Progenitor cell of endocrine pancreas (in vitro differentiated cells): ENCODE measurements around the gene PLCXD1. TPM values are rescaled to one million over a fixed set of nuclear protein-coding genes. Genes with fewer than 3 reads are reported as not detected.

Source experiments
- DNase-seq: peaks from one replicate; pipeline ENCODE4 v3.0.0; 2021; ENCODE audit warnings: low spot score; ENCODE audit not compliant: unreplicated experiment
- H3K27ac Mint-ChIP-seq: 2 replicates; pipeline ENCODE4 v1.8.0; 2021; ENCODE audit warnings: mild to moderate bottlenecking, moderate library complexity, mixed read lengths
- H3K27me3 Mint-ChIP-seq: 2 replicates; pipeline ENCODE4 v1.8.0; 2021; ENCODE audit warnings: mixed read lengths
- H3K36me3 Mint-ChIP-seq: 2 replicates; pipeline ENCODE4 v1.8.0; 2022; ENCODE audit warnings: mixed read lengths; ENCODE audit not compliant: insufficient read depth
- H3K4me1 Mint-ChIP-seq: 2 replicates; pipeline ENCODE4 v1.8.0; 2021; ENCODE audit warnings: low read depth, mixed read lengths
- H3K4me3 Mint-ChIP-seq: 2 replicates; pipeline ENCODE4 v1.8.0; 2021; ENCODE audit warnings: low read depth, mild to moderate bottlenecking, moderate library complexity, mixed read lengths
- H3K9me3 Mint-ChIP-seq: 2 replicates; pipeline ENCODE4 v1.8.0; 2021; ENCODE audit warnings: low read depth, mixed read lengths
- total RNA-seq: library from RNA; stranded (reverse); gene quantifications from 2 replicates; pipeline ENCODE4 v1.2.1, GENCODE V29; 2021
- TF ChIP-seq, protein P1 (sequence below): fragments of 200-600 bp; sonication (generic); IDR thresholded peaks from one replicate; pipeline ENCODE4 v1.5.0; 2021; ENCODE audit warnings: antibody characterized with exemption, mild to moderate bottlenecking; ENCODE audit not compliant: unreplicated experiment

The PLCXD1 gene
- total RNA-seq, 1 donor from 2014 or later, result 55.6 TPM

DNA sequence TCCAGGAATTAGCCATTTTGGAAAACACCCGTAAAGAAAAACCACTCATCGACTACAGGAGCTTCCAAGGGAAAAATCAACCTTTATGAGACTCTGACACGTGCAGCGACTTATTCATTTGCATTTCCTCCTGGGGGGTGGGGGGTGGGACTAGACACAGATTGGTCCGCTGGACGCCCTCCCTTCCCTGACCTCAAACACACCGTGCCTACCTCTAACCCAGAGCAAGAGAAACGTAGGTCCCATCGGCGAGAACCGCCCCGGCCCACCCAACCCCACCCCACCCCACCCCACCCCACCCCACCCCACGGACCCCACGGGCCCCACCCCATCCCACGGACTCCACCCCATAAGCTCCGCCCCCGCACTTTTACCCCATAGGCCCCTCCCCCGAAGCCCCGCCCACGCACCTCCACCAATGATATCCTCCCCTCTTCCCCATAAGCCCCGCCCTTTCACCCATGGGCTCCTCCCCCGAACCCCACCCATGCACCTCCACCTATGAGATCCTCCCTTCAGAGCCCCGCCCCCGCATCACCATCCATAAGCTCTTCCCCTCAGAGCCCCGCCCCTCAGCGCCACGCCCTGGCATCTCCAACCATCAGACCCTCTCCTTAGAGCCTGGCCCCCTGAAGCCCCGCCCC, 36.4 kb downstream of the PLCXD1 start:
- Mint-ChIP-seq H3K4me3 (peak overlapping the region; percentile 92), H3K36me3 (peaks cover 8% of the 10 kb centered on the region), H3K27me3 (no peaks in the 10 kb centered on the region), H3K27ac (peak overlapping the region; percentile 99), H3K9me3 (no peaks in the 10 kb centered on the region), H3K4me1 (peaks cover 6% of the 10 kb centered on the region)
- TF ChIP-seq, protein P1, sequence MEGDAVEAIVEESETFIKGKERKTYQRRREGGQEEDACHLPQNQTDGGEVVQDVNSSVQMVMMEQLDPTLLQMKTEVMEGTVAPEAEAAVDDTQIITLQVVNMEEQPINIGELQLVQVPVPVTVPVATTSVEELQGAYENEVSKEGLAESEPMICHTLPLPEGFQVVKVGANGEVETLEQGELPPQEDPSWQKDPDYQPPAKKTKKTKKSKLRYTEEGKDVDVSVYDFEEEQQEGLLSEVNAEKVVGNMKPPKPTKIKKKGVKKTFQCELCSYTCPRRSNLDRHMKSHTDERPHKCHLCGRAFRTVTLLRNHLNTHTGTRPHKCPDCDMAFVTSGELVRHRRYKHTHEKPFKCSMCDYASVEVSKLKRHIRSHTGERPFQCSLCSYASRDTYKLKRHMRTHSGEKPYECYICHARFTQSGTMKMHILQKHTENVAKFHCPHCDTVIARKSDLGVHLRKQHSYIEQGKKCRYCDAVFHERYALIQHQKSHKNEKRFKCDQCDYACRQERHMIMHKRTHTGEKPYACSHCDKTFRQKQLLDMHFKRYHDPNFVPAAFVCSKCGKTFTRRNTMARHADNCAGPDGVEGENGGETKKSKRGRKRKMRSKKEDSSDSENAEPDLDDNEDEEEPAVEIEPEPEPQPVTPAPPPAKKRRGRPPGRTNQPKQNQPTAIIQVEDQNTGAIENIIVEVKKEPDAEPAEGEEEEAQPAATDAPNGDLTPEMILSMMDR, result no peak
- no peak for DNase-seq

DNA sequence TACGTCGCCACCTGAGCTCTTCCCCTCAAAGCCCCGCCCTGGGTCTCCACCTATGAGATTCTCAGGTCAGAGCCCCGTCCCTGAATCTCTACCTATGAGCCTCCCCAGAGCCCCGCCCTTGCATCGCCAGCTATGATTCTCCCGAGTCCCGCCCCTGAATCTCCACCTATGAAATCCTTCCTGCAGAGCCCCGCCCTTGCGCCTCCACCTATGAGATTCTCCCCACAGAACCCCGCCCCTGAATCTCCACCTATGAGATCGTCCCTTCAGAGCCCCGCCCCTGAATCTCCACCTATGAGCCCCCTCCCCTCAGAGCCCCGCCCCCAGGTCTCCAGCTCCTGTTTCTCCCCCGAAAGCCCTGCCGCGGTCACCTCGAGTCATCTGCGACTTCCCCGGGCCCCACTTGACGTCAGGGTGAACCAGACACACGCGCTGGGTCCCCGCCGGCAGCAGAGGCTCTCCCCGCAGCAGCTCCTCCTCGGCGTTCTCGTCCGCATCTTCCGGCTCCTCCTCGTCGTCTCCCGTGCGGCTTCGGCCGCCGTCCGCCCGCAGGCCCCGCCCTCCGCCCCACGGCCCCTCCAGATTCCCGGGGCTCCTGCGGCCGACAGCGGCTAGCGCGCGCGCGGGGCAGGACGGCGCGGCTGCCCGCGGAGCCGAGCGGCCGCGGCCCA, 37.0 kb downstream of the PLCXD1 start:
- DNase-seq, result peak; percentile 91
- TF ChIP-seq, protein P1, result no peak
- Mint-ChIP-seq H3K27ac (peak overlapping the region; percentile 99), H3K36me3 (peaks cover 7% of the 10 kb centered on the region), H3K27me3 (no peaks in the 10 kb centered on the region), H3K4me1 (peaks cover 8% of the 10 kb centered on the region), H3K9me3 (no peaks in the 10 kb centered on the region), H3K4me3 (peak overlapping the region; percentile 92)

DNA sequence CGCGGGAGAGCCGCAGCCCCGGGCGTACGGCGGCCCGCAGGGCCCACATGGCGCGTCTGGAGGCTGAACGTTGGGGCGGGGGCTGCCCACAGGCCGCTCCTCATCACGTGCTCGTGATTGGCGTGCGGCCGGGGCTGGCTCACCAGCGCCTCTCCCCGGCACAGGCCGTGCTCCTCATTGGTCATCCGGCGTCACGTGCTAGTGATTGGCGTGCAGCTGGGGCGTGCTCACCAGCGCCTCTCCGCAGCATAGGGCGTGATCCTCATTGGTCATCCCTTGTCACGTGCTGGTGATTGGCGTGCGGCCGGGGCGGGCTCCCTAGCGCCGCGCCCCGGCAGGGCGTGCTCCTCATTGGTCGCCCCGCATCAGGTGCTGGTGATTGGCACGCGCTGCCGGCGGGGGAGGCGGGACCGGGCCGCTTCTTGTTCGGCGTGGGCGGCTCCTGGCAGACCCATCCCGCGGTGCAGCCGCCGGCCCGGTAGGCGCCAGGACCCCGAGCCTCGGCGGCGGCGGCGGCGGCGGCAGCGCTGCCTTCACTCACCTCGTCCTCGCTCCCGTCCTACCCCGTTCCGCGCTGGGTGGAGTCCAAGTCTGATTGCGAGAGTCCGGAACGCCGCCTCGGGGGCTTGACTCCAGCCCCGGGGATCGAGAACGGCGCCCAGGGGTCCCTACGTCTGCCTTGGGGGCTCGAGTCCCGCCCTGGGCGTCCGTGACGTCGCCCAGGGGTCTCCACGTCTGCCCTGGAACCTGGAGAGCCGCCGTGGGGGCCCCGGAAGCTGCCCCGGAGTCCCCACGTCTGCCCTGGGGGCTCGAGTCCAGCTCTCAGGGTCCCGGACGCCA, 37.8 kb downstream of the PLCXD1 start, which contains the start of gene GTPBP6:
TSS of gene GTPBP6 (minus strand) at position 58 of the 840 bp plus-strand sequence. CDS start at position 49, 9 bp downstream.
- H3K27ac Mint-ChIP-seq, result peak within 1 kb of the TSS; percentile 99
- peaks cover 9% of the 10 kb centered on the region for H3K4me1 Mint-ChIP-seq
- peak; percentile 98 for DNase-seq
- H3K36me3 Mint-ChIP-seq, result peaks cover 3% of the 10 kb centered on the region
- no peaks in the 10 kb centered on the region for H3K27me3 Mint-ChIP-seq
- H3K9me3 Mint-ChIP-seq, result no peaks in the 10 kb centered on the region
- TF ChIP-seq, protein P1, result no peak
- peak within 1 kb of the TSS; percentile 92 for H3K4me3 Mint-ChIP-seq

DNA sequence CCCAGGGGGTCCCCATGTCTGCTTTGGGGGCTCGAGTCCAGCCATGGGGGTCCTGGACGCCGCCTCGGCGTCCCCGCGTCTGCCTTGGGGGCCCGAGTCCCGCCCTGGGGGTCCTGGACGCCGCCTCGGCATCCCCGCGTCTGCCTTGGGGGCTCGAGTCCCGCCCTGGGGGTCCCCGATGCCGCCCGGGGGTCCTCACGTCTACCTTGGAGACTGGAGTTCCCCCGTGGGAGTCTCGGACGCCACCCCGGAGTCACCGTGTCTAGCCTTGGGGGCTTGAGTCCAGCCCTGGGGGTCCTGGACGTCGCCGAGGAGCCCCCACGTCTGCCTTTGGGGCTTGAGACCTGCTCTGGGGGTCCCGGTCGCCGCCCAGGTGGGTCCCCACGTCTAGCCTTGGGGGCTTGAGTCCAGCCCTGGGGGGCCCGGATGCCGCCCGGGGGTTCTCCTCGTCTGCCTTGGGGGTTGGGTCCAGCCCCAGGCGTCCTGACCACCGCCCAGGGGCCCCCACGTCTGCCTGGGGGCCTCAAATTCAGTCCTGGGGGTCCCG, 38.5 kb downstream of the PLCXD1 start:
- Mint-ChIP-seq H3K27ac (no peak overlapping the region), H3K27me3 (no peaks in the 10 kb centered on the region), H3K9me3 (no peaks in the 10 kb centered on the region), H3K4me3 (peak overlapping the region; percentile 82), H3K4me1 (peaks cover 9% of the 10 kb centered on the region), H3K36me3 (peaks cover 3% of the 10 kb centered on the region)
- TF ChIP-seq, protein P1, result no peak
- DNase-seq, result no peak
